GM12892 (cell line): ENCODE results near the gene ZAP70.

Experiments used
- POLR2A ChIP-seq: IDR thresholded peaks from 2 replicates; pipeline ENCODE4 v1.6.1; 2011; ENCODE audit warnings: low read depth, low read length, control low read depth
- TAF1 ChIP-seq: IDR thresholded peaks from 2 replicates; pipeline ENCODE4 v1.6.1; 2011; ENCODE audit warnings: low read depth, mild to moderate bottlenecking, control low read depth, low read length, borderline replicate concordance

GRCh38 chr2:97699765-97700444 lies 13.5 kb upstream of the ZAP70 start:
- TF ChIP-seq POLR2A (no peak), TAF1 (no peak)
